Inflammatory macrophage treated with lipopolysaccharide for 1 hour (primary cell): ENCODE data around the gene FAM117A.
"Not testable (repeated sequence)": the region's sequence is repeated elsewhere in the genome, so short reads cannot be mapped to it uniquely, and the experiment has no call there.

Experiments used
- DNase-seq, 2 donors: peaks; one replicate each; pipeline ENCODE4 v3.0.0-alpha.2; 2020 to 2022

FAM117A gene

DNA sequence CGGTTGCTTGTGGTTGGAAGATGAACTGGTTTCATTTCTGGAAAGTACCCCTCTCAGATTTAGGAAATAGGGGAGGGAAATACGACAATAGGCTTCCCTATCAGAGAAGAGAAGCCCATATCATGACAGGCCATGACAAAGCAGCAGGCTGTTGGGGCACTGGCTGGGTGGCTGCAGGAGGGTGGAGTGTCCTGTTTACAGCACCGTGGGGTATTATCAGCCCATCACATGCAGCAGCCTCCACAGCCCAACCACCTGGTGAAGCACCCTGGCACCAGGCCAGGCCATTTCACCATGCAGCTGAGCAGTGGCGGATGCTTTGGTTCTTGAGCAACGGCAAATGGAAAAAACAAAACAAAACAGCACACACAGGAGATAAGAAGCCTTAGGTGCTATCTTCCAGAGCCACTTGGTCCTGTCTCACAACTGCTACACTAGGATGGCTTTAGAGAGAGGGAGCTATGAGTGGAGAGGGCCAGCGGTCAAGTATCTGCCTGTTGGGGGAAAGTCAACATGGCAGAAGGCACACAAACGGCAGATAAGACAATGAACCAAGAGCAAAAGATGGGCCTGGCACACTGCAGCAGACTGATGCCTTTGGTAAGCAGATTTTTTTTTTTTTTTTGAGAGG is 24.2 kb downstream of the FAM117A start:
- peak; percentile 79 to 89 for DNase-seq

DNA sequence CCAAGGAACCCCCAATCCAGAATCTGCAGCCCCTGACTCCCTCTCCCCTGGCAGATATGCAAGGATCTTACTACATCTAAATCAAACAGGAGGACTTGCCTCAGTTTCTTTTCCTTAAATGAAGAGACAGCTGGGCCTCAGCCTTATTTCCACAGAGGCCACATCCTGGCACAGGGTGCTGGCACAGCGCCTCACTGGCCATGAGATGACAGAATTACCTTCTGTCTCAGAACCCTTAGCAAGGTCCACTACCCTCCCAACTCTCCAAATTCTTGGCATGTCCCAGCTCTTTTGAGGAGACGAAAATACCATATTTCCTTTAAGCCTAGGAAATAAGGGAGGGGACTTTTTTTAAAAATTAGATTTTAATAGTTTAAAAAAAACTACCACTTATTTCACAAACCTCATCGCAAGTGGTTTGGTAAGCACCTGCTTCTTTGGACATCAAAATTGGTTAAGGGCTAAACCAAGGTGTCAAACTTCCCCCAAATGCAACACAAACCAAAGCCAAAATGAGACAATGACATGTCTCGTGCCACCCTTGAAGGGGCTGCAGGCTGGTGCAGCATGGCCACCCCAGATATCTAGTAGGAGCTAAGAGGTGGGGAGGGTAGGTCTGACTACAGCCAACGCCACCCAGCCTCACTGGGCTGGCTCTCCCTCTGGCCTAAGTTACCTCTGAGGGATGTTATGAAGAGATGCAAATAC is 25.3 kb downstream of the FAM117A start:
- no peak for DNase-seq

GRCh38 chr17:49734515-49735490 is 29.1 kb downstream of the FAM117A start:
- peak in 1 of 2 donors; percentile 31 for DNase-seq

DNA sequence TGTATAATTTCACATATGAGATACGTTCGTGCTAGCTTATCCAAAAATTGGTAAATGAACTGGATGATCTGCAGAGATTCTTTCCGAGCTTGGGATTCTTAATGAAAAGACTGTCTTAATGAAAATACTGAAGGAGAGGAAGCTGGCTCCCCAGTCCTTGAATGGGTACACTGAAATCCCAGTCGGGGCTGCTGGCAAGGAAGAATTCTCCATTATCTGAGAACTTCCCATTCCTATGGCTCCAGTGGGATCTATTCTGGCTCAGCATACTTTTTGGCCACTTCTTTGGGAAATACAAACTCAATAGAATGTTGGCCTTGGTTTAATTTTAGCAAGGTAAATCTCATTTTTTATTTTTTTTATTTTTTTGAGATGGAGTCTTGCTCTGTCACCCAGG is 32.5 kb downstream of the FAM117A start:
- DNase-seq: no peak

GRCh38 chr17:49730785-49731434 is 33.0 kb downstream of the FAM117A start:
- no peak for DNase-seq

- no peak for DNase-seq
Measured at GRCh38 chr17:49730078-49730784, 33.7 kb downstream of the FAM117A start.

DNA sequence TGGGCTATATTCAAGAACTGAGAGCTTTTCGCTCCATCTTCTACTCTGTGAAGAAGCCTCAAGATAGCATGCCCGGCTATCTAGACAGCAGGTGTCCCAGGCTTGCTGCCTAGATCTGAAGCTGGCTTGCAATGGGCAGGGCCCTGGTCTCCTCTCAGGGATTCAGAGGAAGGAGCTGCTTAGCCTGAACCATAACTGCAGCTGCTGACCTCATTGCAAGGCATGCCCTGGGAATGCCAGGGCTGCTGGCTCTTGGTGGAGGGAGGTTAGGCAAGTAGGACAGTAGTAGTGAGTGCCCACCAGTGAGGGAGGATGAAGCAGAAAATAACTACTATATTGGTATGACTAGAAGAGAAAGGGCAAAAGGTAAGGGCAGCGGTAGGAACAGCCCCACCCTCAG is 34.9 kb downstream of the FAM117A start:
- DNase-seq: no peak

DNA sequence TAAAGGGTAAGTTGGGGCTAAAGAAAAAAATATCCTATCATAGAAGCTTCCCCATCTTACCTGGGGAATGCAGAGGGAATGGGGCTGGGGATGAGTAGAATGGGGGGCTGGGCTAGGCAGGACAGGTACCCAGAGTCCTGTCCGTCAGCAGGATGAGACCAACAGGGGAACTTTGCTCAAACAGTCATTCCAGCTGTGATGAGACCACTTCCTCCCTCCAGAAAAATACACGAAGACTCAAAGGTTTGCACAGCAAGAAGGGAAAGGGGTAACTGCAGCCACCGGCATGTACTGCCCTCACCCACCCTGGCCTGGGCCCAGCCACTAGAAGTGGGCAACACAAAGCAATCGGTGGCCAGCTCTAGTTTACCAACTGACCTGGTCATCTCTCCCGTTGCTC is 35.5 kb downstream of the FAM117A start:
- DNase-seq: no peak

- DNase-seq: no peak
Measured at GRCh38 chr17:49727380-49727779, 36.6 kb downstream of the FAM117A start.

GRCh38 chr17:49725452-49726130 is 38.3 kb downstream of the FAM117A start:
- DNase-seq: no peak

DNA sequence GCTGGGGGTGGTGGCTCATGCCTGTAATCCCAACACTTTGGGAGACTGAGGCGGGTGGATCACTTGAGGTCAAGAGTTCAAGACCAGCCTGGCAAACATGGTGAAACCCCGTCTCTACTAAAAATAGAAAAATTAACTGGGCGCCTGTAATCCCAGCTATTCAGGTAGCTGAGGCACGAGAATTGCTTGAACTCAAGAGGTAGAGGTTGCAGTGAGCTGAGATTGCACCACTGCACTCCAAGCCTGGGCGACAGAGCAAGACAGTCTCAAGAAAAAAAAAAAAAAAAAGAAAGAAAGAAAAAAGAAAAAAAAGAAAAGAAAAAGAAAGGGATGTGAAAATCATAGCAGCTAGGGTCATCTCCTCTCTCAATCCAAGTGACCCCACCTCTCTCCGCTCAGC is 39.4 kb downstream of the FAM117A start:
- not testable (repeated sequence) for DNase-seq

DNA sequence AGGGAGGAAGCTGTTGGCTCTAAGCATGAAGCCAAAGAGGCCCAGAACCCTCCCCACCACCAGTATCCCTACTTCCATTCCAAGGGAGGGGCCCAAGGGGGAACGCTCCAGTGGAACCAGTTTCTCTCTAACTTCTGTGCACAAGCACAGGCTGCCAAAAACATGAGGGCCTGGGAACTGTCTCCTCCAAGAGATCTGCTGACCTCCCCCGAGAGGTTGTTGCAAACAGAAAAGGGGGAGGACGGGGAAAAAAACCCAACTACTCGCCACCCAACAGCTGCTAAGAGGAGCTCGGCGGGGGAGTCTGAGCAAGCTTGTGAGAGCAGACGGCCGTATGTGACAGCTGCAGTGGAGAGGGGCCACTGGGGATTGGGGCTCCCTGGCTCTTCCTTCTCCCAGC is 40.5 kb downstream of the FAM117A start:
- DNase-seq: no peak

DNA sequence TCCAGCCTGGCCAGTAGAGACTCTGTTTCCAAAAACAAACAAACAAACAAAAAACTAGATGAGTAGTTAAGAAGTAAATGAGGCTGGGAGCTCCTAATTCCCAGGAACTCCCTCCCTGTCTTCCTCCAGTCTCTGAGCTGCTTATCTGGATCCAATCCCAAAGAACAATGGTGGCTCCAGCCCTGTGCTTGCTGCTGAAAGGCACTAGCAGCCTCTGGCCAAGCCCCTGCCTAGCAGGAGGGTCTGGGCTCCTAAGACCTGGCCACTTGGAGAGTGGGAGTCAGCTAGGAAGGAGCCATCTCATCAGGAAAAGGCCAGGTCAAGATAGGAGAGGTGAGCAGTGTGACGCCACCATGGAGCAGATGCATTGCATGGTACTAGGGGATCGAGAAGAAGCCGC is 41.9 kb downstream of the FAM117A start:
- no peak for DNase-seq

- no peak for DNase-seq
Measured at GRCh38 chr17:49717371-49717861, 46.5 kb downstream of the FAM117A start.

GRCh38 chr17:49716668-49717364 is 47.1 kb downstream of the FAM117A start:
- no peak for DNase-seq

GRCh38 chr17:49715717-49716279 is 48.1 kb downstream of the FAM117A start:
- DNase-seq: no peak

DNA sequence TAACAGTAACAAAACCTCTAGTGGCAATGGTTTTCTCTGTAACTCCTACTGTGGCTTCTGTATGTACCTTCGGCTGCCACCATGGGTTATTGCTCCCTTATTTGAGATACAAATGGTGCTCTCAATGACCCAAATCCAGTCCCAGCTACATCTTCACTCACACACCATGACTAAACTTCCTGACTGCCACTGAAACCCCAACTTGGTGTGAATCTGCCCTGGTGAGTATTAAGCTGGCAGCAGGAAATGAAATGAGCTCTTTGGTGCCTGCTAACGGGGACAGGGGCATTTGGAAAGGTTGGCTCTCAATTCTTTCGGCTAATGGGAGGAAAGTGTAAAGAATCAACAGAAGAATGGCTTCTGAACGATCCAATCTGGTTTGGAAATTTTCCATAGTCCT is 48.7 kb downstream of the FAM117A start:
- DNase-seq: no peak

DNA sequence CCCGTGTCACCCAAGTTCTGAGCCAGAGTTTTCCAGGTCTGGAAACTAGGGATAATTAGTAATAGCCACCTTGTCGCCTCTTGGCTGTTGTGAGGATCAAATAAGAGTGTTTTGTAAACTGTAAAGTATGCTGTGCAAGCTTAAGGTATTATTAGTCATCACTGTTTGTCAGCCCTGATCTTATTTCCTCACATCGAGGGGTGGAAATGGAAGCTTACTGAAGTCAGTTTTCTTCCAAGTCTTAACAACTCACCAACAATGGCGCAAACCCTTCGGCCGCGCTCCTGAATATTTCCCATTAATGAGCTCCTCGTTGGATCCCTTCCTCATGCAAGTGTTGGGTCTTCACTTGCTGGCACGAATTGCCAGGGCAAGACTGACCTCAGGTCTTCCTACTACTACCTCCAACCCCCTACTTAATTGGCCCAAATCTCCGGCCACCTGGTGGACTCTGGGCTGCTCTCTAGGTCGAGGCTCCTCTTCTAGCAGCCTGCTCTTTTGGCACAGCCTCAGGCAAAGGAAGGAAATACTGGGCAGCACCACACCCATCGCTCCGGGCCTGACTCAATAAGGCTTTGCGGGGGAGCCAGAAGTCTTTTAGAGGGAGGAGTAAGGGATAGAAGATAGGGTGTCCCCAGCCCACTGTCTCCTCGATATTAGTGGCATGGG is 55.3 kb downstream of the FAM117A start:
- DNase-seq: peak; percentile 27 to 41

DNA sequence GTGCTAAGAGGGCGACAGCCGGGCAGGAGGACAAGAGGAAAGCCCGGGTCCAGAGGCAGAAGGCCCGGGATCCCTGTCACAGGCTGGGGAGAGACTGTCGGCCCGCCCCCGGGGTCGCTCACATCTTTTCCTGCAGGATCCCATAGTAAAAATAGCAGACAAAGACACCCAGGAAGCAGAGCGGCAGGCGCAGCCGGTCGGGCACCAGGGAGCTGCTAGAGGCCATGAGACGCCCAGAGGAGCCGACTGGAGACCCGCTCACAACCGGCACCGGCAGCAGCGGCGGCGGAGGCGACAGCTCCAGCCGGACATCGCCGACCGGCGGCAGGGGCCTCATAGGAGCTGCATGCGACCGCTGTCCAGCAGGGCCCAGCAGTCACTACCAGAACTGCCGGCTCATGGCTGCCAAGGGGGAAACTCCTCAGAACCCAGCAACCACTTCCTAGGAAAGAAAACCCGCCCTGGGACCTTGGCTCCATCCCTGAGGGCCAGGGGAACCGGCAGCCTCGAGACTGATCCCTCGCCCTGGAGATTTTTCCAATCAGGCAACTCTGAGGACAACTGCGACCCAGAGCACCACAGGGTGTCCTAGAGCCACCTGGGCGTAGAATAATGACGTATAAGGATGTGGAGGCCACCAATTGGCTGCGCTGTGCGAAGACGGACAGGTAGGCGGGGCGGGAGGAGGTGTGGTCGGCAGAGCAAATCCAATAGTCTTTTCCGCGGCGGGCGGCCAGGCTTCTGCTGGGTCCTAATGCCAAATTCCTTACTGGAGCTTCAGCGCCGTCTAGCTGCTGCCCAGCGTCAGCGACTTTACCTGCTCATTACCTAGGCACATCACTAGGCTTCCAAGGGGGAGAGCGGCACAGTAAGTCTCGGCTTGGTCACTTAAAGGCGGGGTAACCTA is 56.1 kb downstream of the FAM117A start, which contains the start of gene SLC35B1:
Gene SLC35B1, minus strand, starts transcription at position 357 of the 907 bp plus-strand sequence. Its CDS starts 131 bp downstream, at position 226.
- DNase-seq: peak; percentile 98 to 99
